Measurements from ENCODE around the gene YY1.

YY1 gene

DNA sequence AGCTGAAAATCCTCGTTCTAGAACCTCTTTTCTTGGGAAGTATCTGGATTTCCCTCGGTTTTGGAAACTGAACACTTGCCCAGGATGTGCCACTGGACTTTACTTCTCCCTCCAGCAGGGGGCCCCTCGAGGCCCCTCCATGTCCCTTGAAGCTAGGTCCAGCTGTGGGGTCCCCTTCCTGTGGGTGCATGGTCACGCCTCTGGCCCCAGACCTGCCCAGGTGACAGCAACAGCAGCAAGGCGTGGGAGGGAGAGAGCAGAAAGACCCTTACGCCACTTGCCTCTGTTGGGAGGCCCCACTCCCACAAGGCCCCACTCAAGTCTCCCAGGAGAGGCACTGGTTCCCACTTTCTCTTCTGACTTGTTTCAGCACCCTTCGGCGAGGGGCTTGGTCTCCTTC, 64.2 kb downstream of the YY1 start:
- H3K79me2 ChIP-seq (ENCODE audit: control insufficient read depth, low read length) = no peaks in the 10 kb centered on the region
- H3K9me2 ChIP-seq (replicated peaks; ENCODE audit: control insufficient read depth, low read length) = no peaks in the 10 kb centered on the region
- TF ChIP-seq EZH2phosphoT487 (IDR thresholded peaks at IDR 0.05; ENCODE audit: borderline replicate concordance, low read length) = no peak
- TF ChIP-seq CTCF (IDR thresholded peaks at IDR 0.05; ENCODE audit: low read depth, low read length, poor library complexity, severe bottlenecking) = peak; percentile 86
- peaks cover 37% of the 10 kb centered on the region for H3K4me1 ChIP-seq (ENCODE audit: control insufficient read depth, low read length)
- peaks cover 33% of the 10 kb centered on the region for H3K27me3 ChIP-seq (ENCODE audit: control insufficient read depth, low read length)
- no peaks in the 10 kb centered on the region for H4K20me1 ChIP-seq (ENCODE audit: control insufficient read depth, insufficient read depth, low read depth, low read length)
- H3K9me3 ChIP-seq (ENCODE audit: control insufficient read depth, insufficient read depth, low read length) = no peaks in the 10 kb centered on the region
- H3F3A ChIP-seq (ENCODE audit: control insufficient read depth, insufficient read depth) = no peaks in the 10 kb centered on the region; the same call in 1 of the 2 replicates
- no peak overlapping the region for H3K27ac ChIP-seq (ENCODE audit: low read depth, low read length)
- H3K4me3 ChIP-seq (ENCODE audit: low read length) = no peak overlapping the region
- no peak overlapping the region for H3K4me2 ChIP-seq (ENCODE audit: low read length)
- H3K36me3 ChIP-seq (ENCODE audit: control insufficient read depth, low read length) = no peaks in the 10 kb centered on the region

DNA sequence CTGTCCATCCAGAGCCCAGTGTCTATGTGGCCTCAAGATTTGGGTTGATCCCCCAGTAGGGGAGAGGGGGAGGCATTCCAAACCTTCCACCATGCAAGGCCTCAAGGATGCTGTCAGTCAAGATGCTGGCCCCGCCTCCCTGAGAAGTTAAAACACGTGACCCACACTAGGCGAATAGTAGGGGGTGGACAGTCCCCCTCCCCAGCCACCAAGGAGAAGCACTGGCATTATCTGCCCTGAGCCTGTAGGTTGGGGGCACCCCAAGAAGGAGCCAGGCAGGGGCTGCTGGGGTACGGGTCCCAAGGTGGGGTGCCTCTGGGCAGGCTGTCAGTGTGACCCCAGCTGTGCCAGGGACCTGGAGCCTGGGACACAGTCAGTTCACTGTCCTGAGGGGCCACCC, 65.0 kb downstream of the YY1 start:
- Histone ChIP-seq H3K4me3 (ENCODE audit: low read length) (no peak overlapping the region), H4K20me1 (ENCODE audit: control insufficient read depth, insufficient read depth, low read depth, low read length) (no peaks in the 10 kb centered on the region), H3K36me3 (ENCODE audit: control insufficient read depth, low read length) (no peaks in the 10 kb centered on the region), H3K4me1 (ENCODE audit: control insufficient read depth, low read length) (peaks cover 30% of the 10 kb centered on the region), H3K27ac (ENCODE audit: low read depth, low read length) (no peak overlapping the region), H3K9me2 (replicated peaks; ENCODE audit: control insufficient read depth, low read length) (no peaks in the 10 kb centered on the region), H3F3A (ENCODE audit: control insufficient read depth, insufficient read depth) (no peaks in the 10 kb centered on the region; the same call in 1 of the 2 replicates), H3K4me2 (ENCODE audit: low read length) (no peak overlapping the region), H3K9me3 (ENCODE audit: control insufficient read depth, insufficient read depth, low read length) (no peaks in the 10 kb centered on the region), H3K79me2 (ENCODE audit: control insufficient read depth, low read length) (no peaks in the 10 kb centered on the region), H3K27me3 (ENCODE audit: control insufficient read depth, low read length) (peaks cover 33% of the 10 kb centered on the region)
- TF ChIP-seq CTCF (IDR thresholded peaks at IDR 0.05; ENCODE audit: low read depth, low read length, poor library complexity, severe bottlenecking) (no peak), EZH2phosphoT487 (IDR thresholded peaks at IDR 0.05; ENCODE audit: borderline replicate concordance, low read length) (no peak)

DNA sequence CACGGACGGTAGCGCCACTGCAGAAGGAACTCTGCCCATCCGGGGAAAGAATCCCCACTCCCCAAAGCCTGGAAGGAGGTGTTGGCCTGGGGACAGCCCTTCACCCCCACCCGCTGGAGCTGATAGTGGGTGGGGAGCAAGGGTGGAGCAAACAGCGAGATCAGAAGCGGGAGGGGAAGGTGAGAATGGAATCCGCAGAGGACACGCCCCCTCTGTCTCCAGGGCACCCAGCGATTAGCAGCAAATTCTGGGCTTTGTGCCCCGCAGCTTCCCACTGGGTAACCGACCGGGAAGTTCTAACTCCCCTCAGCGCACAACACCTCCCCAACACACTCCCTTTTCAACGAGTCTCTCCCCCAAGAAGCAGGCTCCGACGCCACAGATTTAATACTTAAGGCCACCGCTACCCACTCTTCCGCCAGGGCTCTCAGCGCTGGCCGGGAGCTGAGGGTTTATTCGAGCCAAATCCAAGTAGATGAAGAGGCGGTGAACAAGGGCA, 65.9 kb downstream of the YY1 start:
- no peaks in the 10 kb centered on the region for H3K9me3 ChIP-seq (ENCODE audit: control insufficient read depth, insufficient read depth, low read length)
- H3K9me2 ChIP-seq (replicated peaks; ENCODE audit: control insufficient read depth, low read length) = no peaks in the 10 kb centered on the region
- no peaks in the 10 kb centered on the region; the same call in 1 of the 2 replicates for H3F3A ChIP-seq (ENCODE audit: control insufficient read depth, insufficient read depth)
- H3K27ac ChIP-seq (ENCODE audit: low read depth, low read length) = no peak overlapping the region
- TF ChIP-seq CTCF (IDR thresholded peaks at IDR 0.05; ENCODE audit: low read depth, low read length, poor library complexity, severe bottlenecking) = no peak
- TF ChIP-seq EZH2phosphoT487 (IDR thresholded peaks at IDR 0.05; ENCODE audit: borderline replicate concordance, low read length) = peak; percentile 97; the same call in 1 of the 2 replicates
- H3K36me3 ChIP-seq (ENCODE audit: control insufficient read depth, low read length) = no peaks in the 10 kb centered on the region
- peaks cover 22% of the 10 kb centered on the region for H3K4me1 ChIP-seq (ENCODE audit: control insufficient read depth, low read length)
- H4K20me1 ChIP-seq (ENCODE audit: control insufficient read depth, insufficient read depth, low read depth, low read length) = no peaks in the 10 kb centered on the region
- peak overlapping the region; percentile 80 for H3K4me3 ChIP-seq (ENCODE audit: low read length)
- H3K4me2 ChIP-seq (ENCODE audit: low read length) = peak overlapping the region; percentile 92
- H3K79me2 ChIP-seq (ENCODE audit: control insufficient read depth, low read length) = no peaks in the 10 kb centered on the region
- peaks cover 37% of the 10 kb centered on the region for H3K27me3 ChIP-seq (ENCODE audit: control insufficient read depth, low read length)

All from DOHH2 (cell line).